B cell (primary cell): ENCODE results near the gene NES. TPM values are rescaled to one million over a fixed set of nuclear protein-coding genes. Genes with fewer than 3 reads are reported as not detected.

Experiments
- ATAC-seq: fragments of 200-7000 bp; cut with Tn5 transposase; one replicate; pipeline ENCODE4 v1.10.0; 2021; ENCODE audit warnings: low read depth, mild to moderate bottlenecking, moderate number of reproducible peaks, moderate library complexity
- CTCF ChIA-PET: fragments of 350-600 bp; sonication (Branson Sonifier 250); formaldehyde crosslinking; loops from one replicate; lab custom pipeline; 2021; ENCODE audit warnings: antibody characterized with exemption, inconsistent platforms; lab: Charles Lee
- POLR2A ChIA-PET: fragments of 350-600 bp; sonication (Branson Sonifier 250); formaldehyde crosslinking; loops from one replicate; lab custom pipeline; 2021; ENCODE audit warnings: antibody characterized with exemption; lab: Charles Lee
- DNase-seq: peaks from one replicate; pipeline ENCODE4 v3.0.0; 2013
- H2AFZ ChIP-seq: 2 replicates; pipeline ENCODE4 v1.6.1; 2012; ENCODE audit warnings: mild to moderate bottlenecking, low read depth, low read length; ENCODE audit not compliant: insufficient read depth, poor library complexity, severe bottlenecking
- H3K27ac ChIP-seq, 2 donors: 1 replicate in 1 of 2; 2 replicates in 1 of 2; pipeline ENCODE4 v1.5.1; 2012 to 2013; ENCODE audit warnings: low read length in 2 of 2, mild to moderate bottlenecking in 2 of 2, moderate library complexity in 1 of 2
- H3K27me3 ChIP-seq, 4 experiments: fragments of 200-600 bp in 1 of 4; sonication (generic) in 1 of 4; replicated peaks in 1 of 4; 1 replicate in 2 of 4; 2 replicates in 2 of 4; pipeline versions ENCODE4 v1.6.1 to v1.7.0; 2013 to 2016; ENCODE audit warnings: low read length in 3 of 4, mild to moderate bottlenecking in 2 of 4, mixed read lengths in 1 of 4, moderate library complexity in 1 of 4; ENCODE audit not compliant: insufficient read depth in 4 of 4, control insufficient read depth in 3 of 4; ENCODE audit errors: control extremely low read depth in 1 of 4
- H3K36me3 ChIP-seq, 2 experiments: replicated peaks in 1 of 2; 1 replicate in 1 of 2; 2 replicates in 1 of 2; pipeline versions ENCODE4 v1.6.1 to v1.7.1; 2013; ENCODE audit warnings: low read length in 1 of 2; ENCODE audit not compliant: insufficient read depth in 2 of 2, control insufficient read depth in 1 of 2; ENCODE audit errors: control extremely low read depth in 1 of 2, extremely low read depth in 1 of 2
- H3K4me1 ChIP-seq, 2 donors: fragments of 200-600 bp in 1 of 2; sonication (generic) in 1 of 2; 1 replicate in 1 of 2; 2 replicates in 1 of 2; pipeline versions ENCODE4 v1.5.1 to v1.6.1; 2013 to 2017; ENCODE audit warnings: low read length in 2 of 2; ENCODE audit not compliant: control insufficient read depth in 2 of 2, insufficient read depth in 2 of 2
- H3K4me2 ChIP-seq: replicated peaks from 2 replicates; pipeline ENCODE3; 2012; ENCODE audit warnings: mild to moderate bottlenecking, low read depth, low read length; ENCODE audit not compliant: poor library complexity, severe bottlenecking
- H3K4me3 ChIP-seq, 5 experiments: fragments of 200-600 bp in 1 of 5; sonication (generic) in 1 of 5; 1 replicate in 3 of 5; 2 replicates in 2 of 5; pipeline versions ENCODE4 v1.5.1 to v1.7.0; 2011 to 2016; ENCODE audit warnings: low read length in 4 of 5, mild to moderate bottlenecking in 4 of 5, low read depth in 2 of 5, control low read depth in 1 of 5, moderate library complexity in 1 of 5; ENCODE audit not compliant: insufficient read depth in 1 of 5; ENCODE audit errors: control extremely low read depth in 1 of 5, extremely low read depth in 1 of 5
- H3K79me2 ChIP-seq: fragments of 200-600 bp; sonication (generic); one replicate; pipeline ENCODE4 v1.6.0; 2016; ENCODE audit warnings: low read length; ENCODE audit not compliant: control insufficient read depth, insufficient read depth
- H3K9ac ChIP-seq: fragments of 200-600 bp; sonication (generic); 2 replicates; pipeline ENCODE4 v1.6.1; 2017; ENCODE audit warnings: mild to moderate bottlenecking, low read length, moderate library complexity
- H3K9me3 ChIP-seq, 3 donors: one replicate each; pipeline versions ENCODE4 v1.6.1 to v1.7.1; 2013; ENCODE audit warnings: low read length in 2 of 3; ENCODE audit not compliant: control insufficient read depth in 2 of 3, insufficient read depth in 1 of 3; ENCODE audit errors: control extremely low read depth in 1 of 3
- H4K20me1 ChIP-seq: 2 replicates; pipeline ENCODE4 v1.6.0; 2012; ENCODE audit warnings: mild to moderate bottlenecking, low read length; ENCODE audit not compliant: insufficient read depth, control insufficient read depth, poor library complexity, severe bottlenecking
- H3K27ac Mint-ChIP-seq: one replicate; pipeline ENCODE4 v1.8.0; 2021; ENCODE audit warnings: mixed read lengths
- H3K27me3 Mint-ChIP-seq: one replicate; pipeline ENCODE4 v1.8.0; 2021; ENCODE audit warnings: mixed read lengths
- H3K4me1 Mint-ChIP-seq: one replicate; pipeline ENCODE4 v1.8.0; 2021; ENCODE audit warnings: mixed read lengths
- H3K4me3 Mint-ChIP-seq: one replicate; pipeline ENCODE4 v1.8.0; 2021; ENCODE audit warnings: mixed read lengths
- H3K9me3 Mint-ChIP-seq: one replicate; pipeline ENCODE4 v1.8.0; 2022; ENCODE audit warnings: mixed read lengths; ENCODE audit not compliant: insufficient read depth
- WGBS: methylation state at CpG from one replicate; pipeline ENCODE4 v1.1.5; 2013; ENCODE audit warnings: missing lambda C conversion rate; ENCODE audit not compliant: insufficient coverage; 5-methylcytosine and 5-hydroxymethylcytosine counted together
- intact Hi-C: fragments of 100-400 bp; cut with micrococcal nuclease; formaldehyde crosslinking; loops from one replicate; pipeline ENCODE4 v1.10.0; 2022
- polyA minus RNA-seq: library from RNA; depleted of rRNA, polyadenylated mRNA; stranded (reverse); fragments of >200 nt; gene quantifications from 2 replicates; pipeline ENCODE4 v1.2.3, GENCODE V29; 2012
- polyA plus RNA-seq: library from polyadenylated mRNA; depleted of rRNA; stranded (reverse); fragments of >200 nt; gene quantifications from 2 replicates; pipeline ENCODE4 v1.2.3, GENCODE V29; 2012
- total RNA-seq, 2 donors: library from RNA; stranded (reverse); fragments of 120-200 nt in 1 of 2; gene quantifications; 1 replicate in 1 of 2; 2 replicates in 1 of 2; pipeline versions ENCODE4 v1.2.3 to v1.2.4, GENCODE V29; 2013 to 2022
- TF ChIP-seq, protein P1 (sequence below): fragments of 200-600 bp; IDR thresholded peaks from one replicate; pipeline ENCODE4 v1.8.0; 2022; ENCODE audit warnings: antibody characterized with exemption, mild to moderate bottlenecking

Gene NES, protein sequence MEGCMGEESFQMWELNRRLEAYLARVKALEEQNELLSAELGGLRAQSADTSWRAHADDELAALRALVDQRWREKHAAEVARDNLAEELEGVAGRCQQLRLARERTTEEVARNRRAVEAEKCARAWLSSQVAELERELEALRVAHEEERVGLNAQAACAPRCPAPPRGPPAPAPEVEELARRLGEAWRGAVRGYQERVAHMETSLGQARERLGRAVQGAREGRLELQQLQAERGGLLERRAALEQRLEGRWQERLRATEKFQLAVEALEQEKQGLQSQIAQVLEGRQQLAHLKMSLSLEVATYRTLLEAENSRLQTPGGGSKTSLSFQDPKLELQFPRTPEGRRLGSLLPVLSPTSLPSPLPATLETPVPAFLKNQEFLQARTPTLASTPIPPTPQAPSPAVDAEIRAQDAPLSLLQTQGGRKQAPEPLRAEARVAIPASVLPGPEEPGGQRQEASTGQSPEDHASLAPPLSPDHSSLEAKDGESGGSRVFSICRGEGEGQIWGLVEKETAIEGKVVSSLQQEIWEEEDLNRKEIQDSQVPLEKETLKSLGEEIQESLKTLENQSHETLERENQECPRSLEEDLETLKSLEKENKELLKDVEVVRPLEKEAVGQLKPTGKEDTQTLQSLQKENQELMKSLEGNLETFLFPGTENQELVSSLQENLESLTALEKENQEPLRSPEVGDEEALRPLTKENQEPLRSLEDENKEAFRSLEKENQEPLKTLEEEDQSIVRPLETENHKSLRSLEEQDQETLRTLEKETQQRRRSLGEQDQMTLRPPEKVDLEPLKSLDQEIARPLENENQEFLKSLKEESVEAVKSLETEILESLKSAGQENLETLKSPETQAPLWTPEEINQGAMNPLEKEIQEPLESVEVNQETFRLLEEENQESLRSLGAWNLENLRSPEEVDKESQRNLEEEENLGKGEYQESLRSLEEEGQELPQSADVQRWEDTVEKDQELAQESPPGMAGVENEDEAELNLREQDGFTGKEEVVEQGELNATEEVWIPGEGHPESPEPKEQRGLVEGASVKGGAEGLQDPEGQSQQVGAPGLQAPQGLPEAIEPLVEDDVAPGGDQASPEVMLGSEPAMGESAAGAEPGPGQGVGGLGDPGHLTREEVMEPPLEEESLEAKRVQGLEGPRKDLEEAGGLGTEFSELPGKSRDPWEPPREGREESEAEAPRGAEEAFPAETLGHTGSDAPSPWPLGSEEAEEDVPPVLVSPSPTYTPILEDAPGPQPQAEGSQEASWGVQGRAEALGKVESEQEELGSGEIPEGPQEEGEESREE (N-terminal part only)
- total RNA-seq (0.05 TPM in 1 of 2 replicates, not detected in the other), polyA plus RNA-seq (not detected in 2 replicates), polyA minus RNA-seq (not detected in 2 replicates)
- total RNA-seq (2013) = 14.9 TPM

DNA sequence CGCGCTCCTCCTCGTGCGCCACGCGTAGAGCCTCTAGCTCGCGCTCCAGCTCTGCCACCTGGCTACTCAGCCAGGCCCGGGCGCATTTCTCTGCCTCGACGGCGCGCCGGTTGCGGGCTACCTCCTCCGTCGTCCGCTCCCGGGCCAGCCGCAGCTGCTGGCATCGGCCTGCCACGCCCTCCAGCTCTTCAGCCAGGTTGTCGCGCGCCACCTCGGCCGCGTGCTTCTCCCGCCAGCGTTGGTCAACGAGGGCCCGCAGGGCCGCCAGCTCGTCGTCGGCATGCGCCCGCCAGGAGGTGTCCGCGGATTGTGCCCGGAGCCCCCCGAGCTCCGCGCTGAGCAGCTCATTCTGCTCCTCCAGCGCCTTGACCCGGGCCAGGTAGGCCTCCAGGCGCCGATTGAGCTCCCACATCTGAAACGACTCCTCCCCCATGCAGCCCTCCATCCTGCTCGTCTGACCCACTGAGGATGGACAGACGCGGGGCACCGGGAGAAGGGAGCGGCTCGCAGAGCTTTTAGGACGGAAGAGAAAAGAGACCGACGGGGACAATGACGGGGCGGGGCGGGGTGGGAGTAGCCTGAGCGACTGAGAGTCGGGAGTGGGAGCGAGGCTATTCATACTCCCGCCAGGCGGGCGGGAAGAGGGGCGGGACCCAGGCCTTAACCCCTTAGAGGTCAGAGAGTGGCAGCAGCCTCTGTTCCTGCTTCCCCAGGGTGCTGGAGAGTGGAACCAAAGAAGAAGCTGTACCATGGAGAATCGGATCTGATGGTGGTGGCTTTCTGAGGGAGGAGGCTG is at the start of gene NES:
NES (minus strand) TSS at position 588 of the 796 bp plus-strand sequence; CDS start at position 445, 143 bp downstream.
- ChIA-PET POLR2A (interaction anchor here (0.5 kb wide), 1 partner anchor 26 kb away, joined by 6 read pairs; no protein-coding TSS in a partner anchor), CTCF (interaction anchor here (1.0 to 8.5 kb wide), 12 partner anchors 11 to 292 kb away, joined by 3 to 102 read pairs (median 8); partner anchors contain the start of gene CRABP2)
- intact Hi-C loops = no loop called here
- peak within 1 kb of the TSS; percentile 62 for H3K4me3 Mint-ChIP-seq
- Histone ChIP-seq H4K20me1 (no peaks in the 10 kb centered on the region), H2AFZ (peak within 1 kb of the TSS; percentile 58), H3K4me2 (peak within 1 kb of the TSS; percentile 62), H3K27ac (no peak within 1 kb of the TSS), H3K27me3 (peaks cover 0 to 79% (median 46%) of the 10 kb centered on the region in 4 experiments), H3K36me3 (no peaks in the 10 kb centered on the region), H3K4me3 (peak within 1 kb of the TSS in 1 of 5 experiments; percentile 24), H3K79me2 (no peaks in the 10 kb centered on the region), H3K9ac (no peak within 1 kb of the TSS), H3K4me1 (peaks cover 21 to 23% of the 10 kb centered on the region in 2 donors), H3K9me3 (peaks cover 0 to 7% (median 0%) of the 10 kb centered on the region in 3 donors)
- ATAC-seq (no peak), DNase-seq (peak; percentile 49)
- 5% methylated on average over 67 of the region's 70 CpGs for WGBS
- no peaks in the 10 kb centered on the region for H3K9me3 Mint-ChIP-seq
- H3K4me1 Mint-ChIP-seq = peaks cover 19% of the 10 kb centered on the region
- peak within 1 kb of the TSS; percentile 57 for H3K27ac Mint-ChIP-seq
- TF ChIP-seq, protein P1, sequence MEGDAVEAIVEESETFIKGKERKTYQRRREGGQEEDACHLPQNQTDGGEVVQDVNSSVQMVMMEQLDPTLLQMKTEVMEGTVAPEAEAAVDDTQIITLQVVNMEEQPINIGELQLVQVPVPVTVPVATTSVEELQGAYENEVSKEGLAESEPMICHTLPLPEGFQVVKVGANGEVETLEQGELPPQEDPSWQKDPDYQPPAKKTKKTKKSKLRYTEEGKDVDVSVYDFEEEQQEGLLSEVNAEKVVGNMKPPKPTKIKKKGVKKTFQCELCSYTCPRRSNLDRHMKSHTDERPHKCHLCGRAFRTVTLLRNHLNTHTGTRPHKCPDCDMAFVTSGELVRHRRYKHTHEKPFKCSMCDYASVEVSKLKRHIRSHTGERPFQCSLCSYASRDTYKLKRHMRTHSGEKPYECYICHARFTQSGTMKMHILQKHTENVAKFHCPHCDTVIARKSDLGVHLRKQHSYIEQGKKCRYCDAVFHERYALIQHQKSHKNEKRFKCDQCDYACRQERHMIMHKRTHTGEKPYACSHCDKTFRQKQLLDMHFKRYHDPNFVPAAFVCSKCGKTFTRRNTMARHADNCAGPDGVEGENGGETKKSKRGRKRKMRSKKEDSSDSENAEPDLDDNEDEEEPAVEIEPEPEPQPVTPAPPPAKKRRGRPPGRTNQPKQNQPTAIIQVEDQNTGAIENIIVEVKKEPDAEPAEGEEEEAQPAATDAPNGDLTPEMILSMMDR = no peak
- H3K27me3 Mint-ChIP-seq = peaks cover 56% of the 10 kb centered on the region
